HG02852 (cell line): ENCODE measurements around the gene GFRA4.

Experiments used
- ATAC-seq: cut with Tn5 transposase; IDR thresholded peaks from one replicate; pipeline ENCODE4 v1.9.1; 2021; ENCODE audit warnings: mild to moderate bottlenecking, moderate library complexity; ENCODE audit not compliant: unreplicated experiment

GFRA4 gene

DNA sequence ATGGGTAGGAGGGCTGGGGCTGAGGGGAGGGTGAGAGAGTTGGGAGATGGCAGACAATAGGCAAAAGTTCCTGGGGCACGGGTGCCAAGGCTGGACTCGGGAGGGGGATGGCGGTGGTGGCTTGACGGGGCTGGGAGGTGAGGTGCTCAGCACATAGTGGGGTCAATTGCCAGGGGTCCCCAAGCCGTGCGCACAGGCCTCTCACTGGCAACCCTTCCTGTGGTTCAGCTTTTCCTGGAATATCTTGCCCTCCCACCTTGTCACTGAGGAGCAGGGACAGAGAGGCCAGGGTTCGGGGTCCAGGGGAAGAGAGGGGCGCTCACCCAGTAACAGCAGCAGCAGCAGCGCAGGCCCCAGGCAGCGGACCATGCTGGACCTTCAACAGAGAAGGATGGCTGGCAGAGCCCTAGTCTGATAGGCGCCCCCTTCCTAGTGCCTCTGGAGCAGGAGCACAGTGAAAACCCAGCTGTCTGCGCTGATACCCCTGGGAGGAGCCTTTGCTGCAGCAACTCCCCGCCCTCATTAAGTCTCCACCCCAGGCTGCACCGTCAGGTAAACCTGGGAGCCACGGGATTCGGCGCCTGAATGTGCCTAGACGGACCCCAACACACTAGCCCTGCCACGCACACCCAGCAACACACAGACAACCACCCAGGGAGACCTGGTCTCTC is at the start of gene GFRA4:
TSS of gene GFRA4 (minus strand) at position 369 of the 671 bp plus-strand sequence. CDS start at position 369, 0 bp downstream.
- ATAC-seq: no peak

DNA sequence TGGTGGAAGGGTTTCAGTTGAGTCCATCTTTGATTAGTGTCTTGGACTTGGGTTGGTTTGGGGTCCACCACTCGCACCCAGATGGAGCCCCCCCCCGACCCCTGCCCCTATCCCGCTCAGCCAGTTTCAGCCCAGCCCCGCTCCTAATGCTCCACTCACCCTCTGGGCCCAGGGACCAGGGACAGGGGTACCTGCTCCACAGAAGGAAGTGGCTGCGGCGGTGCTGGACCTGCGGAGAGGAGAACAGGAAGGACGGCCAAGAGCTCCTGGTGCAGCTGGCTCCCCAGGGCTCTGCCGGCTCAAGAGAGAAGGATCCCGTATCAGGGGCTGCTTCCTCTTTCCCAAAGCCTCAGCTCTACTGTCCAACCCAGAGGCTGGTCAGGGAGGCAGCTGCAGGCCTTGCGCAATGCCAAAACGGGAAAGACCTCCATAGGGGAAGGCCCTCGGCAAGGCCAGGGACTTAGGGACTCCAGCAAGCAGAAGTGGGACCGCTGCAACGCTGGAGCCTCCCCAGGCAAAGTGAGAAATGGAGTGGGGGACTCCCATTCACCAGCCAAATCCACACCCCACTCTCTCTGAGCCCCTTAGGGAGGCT is 49.2 kb upstream of the GFRA4 start, which contains the start of gene SIGLEC1:
TSS of gene SIGLEC1 (minus strand) at position 322 of the 595 bp plus-strand sequence. CDS start 5,472 bp downstream, outside the sequence.
- ATAC-seq: no peak

DNA sequence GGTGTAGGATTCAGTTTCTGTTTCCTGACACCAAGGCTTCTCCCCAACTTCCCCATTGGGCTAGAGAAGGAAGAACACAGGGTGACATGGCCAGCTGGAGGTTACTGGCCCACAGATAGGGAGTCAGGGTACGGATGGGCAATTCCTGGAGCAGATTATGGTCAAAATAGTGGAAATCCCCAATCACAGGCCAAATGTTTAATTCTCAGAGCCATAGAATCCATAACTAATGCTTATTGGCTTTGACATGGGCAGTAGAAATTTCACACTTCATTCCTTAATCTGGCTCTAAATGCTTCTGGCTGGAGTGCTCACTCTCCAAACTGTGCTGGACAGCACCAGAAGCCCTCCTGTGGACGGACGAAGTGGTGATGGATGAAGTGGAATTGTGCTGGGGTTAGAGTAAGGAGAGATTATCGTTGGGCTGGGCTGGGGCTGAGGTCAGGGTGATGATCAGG is 48.3 kb upstream of the GFRA4 start:
- no peak for ATAC-seq

- ATAC-seq: no peak
Observed at GRCh38 chr20:3710703-3711483, 47.7 kb upstream of the GFRA4 start.

- ATAC-seq: no peak
Observed at GRCh38 chr20:3710011-3710466, 46.8 kb upstream of the GFRA4 start.

GRCh38 chr20:3707508-3707899 is 44.3 kb upstream of the GFRA4 start:
- ATAC-seq: no peak

GRCh38 chr20:3706774-3707507 is 43.7 kb upstream of the GFRA4 start:
- no peak for ATAC-seq

GRCh38 chr20:3705970-3706739 is 43.0 kb upstream of the GFRA4 start:
- ATAC-seq: no peak

- ATAC-seq: no peak
Observed at GRCh38 chr20:3705491-3705969, 42.3 kb upstream of the GFRA4 start.

- ATAC-seq: no peak
Observed at GRCh38 chr20:3704087-3704486, 40.9 kb upstream of the GFRA4 start.

DNA sequence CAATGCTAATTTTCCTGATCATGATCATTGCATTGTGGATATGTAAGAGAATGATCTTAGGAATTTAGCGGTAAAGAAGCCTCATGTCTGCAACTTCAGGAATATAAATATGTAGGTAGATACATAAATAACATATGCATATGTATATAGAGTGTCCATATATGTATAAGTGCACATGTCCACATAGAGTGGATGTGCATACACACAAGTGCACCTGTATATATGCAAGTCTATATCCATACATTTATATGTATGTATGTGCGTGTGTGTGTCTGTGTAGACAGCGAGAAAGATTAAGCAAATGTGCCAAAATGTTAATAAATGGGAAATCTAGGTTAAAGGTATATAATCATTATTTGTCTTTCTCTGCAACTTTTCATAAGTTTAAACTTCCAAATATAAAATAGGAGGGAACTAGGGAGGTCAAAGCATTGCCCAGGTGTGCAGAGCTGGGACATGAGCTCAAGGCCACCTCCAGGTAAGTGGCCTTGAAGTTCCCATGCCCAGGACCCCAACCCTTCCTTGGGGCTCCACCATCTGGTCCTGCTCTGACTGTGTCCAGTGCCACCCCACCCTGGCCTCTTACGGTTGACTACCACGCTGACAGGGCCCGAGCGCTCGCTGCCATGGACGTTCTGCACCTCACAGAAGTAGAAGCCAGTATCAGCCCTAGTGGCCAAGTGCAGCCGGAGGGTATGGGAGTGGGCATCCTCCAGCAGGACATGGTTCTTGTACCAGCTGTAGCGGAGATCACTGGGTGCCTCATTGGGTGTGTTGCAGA is 39.6 kb upstream of the GFRA4 start:
- ATAC-seq: no peak

- ATAC-seq: no peak
Observed at GRCh38 chr20:3701061-3701998, 38.1 kb upstream of the GFRA4 start.

GRCh38 chr20:3699037-3699436 is 35.8 kb upstream of the GFRA4 start:
- ATAC-seq: no peak

GRCh38 chr20:3698591-3699001 is 35.4 kb upstream of the GFRA4 start:
- ATAC-seq: no peak

GRCh38 chr20:3697588-3698305 is 34.5 kb upstream of the GFRA4 start:
- no peak for ATAC-seq

GRCh38 chr20:3696745-3697587 is 33.8 kb upstream of the GFRA4 start:
- ATAC-seq: no peak

- ATAC-seq: no peak
Observed at GRCh38 chr20:3696200-3696599, 33.0 kb upstream of the GFRA4 start.
